T-helper 2 cell treated with Interferon-gamma antibody and Interleukin-4, amounts not matched to agents 100 ng/mL and 5 ng/mL, for 36 hours (primary cell): ENCODE data around the gene CCDC179. TPM values are rescaled to one million over a fixed set of nuclear protein-coding genes. Genes with fewer than 3 reads are reported as not detected.

ENCODE experiments used
- intact Hi-C: fragments of 100-400 bp; cut with micrococcal nuclease; formaldehyde crosslinking; loops from one replicate; pipeline ENCODE4 v1.15.1; 2023
- total RNA-seq: library from RNA; stranded (reverse); gene quantifications from 2 replicates; pipeline ENCODE4 v1.2.3, GENCODE V29; 2022

Gene CCDC179
- total RNA-seq, 1 donor from 2014 or later = not detected

DNA sequence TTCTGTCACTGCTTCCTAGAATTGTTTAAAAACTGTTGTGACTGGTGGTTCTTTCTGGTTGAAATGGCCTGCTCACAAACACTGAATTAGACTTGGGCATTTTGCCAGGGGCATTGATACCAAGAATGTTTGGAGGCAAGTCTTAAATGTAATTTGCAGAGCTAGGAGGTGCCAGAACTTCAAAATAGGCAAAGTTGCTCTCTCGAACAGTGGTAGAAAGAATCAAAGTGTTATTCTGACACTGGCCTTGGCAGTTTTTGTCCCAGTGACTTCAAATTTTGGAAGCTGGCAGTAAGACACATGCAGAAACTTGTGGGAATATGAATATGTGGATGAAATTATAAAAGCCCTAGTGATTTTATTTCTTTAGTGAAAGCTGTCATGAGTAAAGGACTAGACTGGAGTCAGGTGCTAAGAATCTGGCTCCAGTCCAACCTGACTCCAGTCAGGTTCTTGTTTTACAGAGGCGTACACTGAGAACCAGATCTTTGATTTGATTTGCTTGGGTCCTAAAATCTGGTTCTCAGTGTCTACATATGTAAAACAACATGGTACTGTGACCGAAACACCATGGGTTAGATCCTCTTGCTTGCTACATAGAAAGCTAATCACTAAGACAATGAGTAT lies 51.6 kb downstream of the CCDC179 start:
- intact Hi-C loops = no loop called here

GRCh38 chr11:22807855-22808570 lies 52.3 kb downstream of the CCDC179 start:
- intact Hi-C loops = no loop called here

- intact Hi-C loops = no loop called here
These were observed 52.9 kb downstream of the CCDC179 start for GRCh38 chr11:22807391-22807790.

- intact Hi-C loops = no loop called here
These were observed 57.4 kb downstream of the CCDC179 start for GRCh38 chr11:22802861-22803260.

DNA sequence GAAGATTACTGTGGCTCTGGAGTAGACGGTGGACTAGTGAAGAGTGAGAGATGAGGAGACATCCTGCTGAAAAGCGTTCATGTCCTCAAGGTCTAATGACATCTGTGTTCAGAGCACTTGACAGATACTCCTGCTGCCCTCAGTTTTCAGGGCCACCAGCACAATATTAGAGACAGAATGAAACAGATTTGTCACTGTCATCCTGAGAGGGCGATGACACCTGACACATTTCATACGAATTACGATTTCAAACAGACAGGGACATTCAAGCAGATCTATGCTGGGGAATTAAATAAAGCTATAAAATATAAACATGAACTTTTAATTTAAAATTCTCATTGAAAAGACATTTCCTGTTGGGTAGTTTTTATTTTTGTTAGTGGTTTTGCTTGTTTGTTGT lies 59.8 kb downstream of the CCDC179 start:
- intact Hi-C loops = no loop called here

DNA sequence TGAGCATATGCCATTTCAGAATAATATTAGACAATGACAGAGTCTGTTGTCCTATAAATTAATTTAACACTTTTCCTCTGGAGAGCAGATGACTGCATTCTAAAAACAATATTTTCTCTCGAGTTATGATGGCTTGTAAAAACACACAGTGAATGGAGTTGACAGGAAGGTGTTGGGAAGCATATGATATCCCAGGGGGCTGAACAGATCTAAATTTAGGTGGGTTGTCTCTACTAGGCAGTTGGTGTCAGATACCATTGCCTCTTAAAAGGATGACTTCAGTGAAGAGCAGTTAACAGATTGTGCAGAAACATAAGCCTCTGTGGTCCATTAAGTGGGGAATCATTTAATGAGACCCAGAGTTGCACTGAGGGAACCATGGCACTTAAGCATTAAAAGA lies 61.4 kb downstream of the CCDC179 start:
- intact Hi-C loops = no loop called here

DNA sequence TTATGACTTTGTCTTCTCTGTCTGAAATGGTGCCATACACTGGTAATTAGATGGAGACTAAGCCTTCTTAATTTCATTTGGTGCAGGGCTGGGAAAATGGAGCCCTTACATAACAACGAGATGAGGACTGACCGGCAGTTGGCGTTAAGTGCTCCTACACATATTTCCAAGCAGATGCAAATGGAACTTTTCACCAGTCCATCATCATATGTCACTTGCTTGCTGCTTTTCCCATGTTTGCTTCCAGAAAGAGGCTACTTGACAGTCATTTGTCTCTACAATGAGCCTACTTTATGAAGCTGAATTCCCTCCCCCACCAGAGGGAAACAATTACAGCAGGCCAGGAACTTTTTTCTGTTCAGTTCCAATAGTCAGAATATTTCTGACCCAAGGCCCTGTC lies 63.2 kb downstream of the CCDC179 start:
- intact Hi-C loops = no loop called here

Other genes starting within 250 kb of the CCDC179 start
- 18.3 and 18.7 TPM in 2 replicates for gene FANCF, start 234.7 kb downstream of the CCDC179 start, total RNA-seq
- gene GAS2, start 193.9 kb downstream of the CCDC179 start, total RNA-seq = 1.7 and 2.0 TPM in 2 replicates
- gene SVIP, start 30.7 kb downstream of the CCDC179 start, total RNA-seq = 30.1 and 35.8 TPM in 2 replicates